ENCODE results near the gene GPR101.
"Not testable (repeated sequence)": the region's sequence is repeated elsewhere in the genome, so short reads cannot be mapped to it uniquely, and the experiment has no call there.

GPR101 gene

DNA sequence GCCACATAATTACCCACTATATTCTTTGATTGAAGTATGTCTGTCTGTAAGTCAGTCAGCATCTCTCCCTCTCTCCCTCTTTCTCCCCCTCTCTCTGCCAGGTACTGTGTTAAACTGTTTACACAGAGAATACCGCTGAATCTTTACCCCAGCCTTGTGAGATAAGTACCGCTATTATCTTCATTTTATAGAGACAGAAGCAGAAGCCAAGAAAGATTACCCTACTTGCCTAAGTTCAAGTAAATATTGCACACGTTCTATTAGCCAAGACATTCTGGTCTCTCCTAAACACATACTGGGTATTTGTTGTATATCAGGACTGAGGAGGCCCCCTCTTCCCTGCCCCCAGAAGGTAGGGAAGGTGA is 695 bp upstream of the GPR101 start:
- H3K27ac Mint-ChIP-seq: no peak overlapping the region
- H3K4me3 Mint-ChIP-seq: no peak overlapping the region
- no peak for DNase-seq
- H3K4me1 Mint-ChIP-seq (ENCODE audit: low read depth): peaks cover 6% of the 10 kb centered on the region
- no peaks in the 10 kb centered on the region for H3K9me3 Mint-ChIP-seq
- no peaks in the 10 kb centered on the region for H3K36me3 Mint-ChIP-seq (ENCODE audit: low read depth)
- H3K27me3 Mint-ChIP-seq: peaks cover 63% of the 10 kb centered on the region

DNA sequence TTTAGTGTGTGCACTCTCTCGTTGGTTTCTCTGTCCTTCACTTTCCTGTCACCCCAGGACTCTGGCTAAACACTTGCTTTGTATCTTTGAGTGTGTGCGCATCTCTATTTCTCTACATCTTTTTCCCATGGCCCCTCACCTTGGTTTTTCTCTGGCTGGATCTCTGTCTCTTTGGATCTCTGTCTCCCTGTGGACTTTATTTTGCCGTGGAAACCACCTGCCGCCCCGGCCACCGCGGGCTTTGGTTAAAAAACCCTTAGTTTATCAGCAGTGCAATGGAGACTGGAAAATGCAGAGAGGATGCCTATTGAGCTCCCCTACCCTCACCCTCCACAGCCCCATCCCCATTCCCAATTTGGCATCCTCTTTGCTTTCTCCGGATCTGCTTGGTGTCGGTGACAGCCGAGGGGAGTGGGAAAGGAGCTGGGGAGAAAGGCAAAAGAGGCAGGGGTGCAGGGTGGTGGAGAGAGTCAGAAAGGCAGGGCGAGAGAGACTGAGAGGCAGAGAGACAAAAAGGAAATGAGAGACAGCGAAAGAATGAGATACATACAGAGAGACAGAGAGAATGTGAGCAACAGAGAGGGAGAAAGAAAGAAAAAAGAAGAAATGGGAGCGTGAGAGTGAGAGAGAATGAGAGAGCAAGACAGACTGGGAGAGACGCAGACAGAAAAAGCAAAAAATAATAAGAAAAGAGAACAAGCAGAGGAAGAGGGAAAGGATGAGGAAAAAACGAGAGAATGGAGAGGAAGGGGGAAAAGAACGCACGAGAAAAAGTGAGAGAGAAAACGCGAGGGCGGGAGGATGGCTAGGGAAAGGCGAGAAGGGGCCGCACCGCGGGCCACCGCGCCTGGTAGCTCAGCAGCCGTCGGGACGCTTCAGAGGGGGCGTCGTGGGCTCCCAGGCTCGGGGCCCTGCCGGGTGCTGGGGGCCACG is 688 bp downstream of the GPR101 start:
- H3K27me3 Mint-ChIP-seq: peaks cover 73% of the 10 kb centered on the region

DNA sequence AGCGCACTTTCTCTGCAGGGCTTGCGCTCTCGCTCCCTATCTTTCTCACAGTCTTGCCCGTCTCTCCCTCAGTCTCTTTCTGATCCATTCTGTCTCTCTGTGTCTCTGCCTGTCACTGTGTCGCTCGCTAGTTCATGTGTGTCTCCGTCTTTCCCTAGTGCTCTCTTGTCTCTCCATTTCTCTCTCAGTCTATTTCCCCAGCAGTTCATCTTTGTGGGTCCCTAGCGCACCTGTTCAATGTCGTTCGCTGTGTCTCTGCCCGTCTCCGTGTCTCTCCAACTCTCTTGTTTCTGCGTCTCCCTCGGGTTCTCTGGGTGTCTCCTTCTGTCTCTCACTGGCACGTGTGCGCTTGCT is 1.5 kb downstream of the GPR101 start:
- Mint-ChIP-seq H3K9me3 (no peaks in the 10 kb centered on the region), H3K4me3 (no peak overlapping the region), H3K36me3 (ENCODE audit: low read depth) (no peaks in the 10 kb centered on the region), H3K27ac (no peak overlapping the region), H3K4me1 (ENCODE audit: low read depth) (peaks cover 6% of the 10 kb centered on the region), H3K27me3 (peaks cover 71% of the 10 kb centered on the region)
- DNase-seq: no peak

More for the DNA sequence above, 688 bp downstream of the GPR101 start:
- Mint-ChIP-seq H3K27ac (no peak overlapping the region), H3K9me3 (no peaks in the 10 kb centered on the region), H3K36me3 (ENCODE audit: low read depth) (no peaks in the 10 kb centered on the region), H3K4me3 (no peak overlapping the region), H3K4me1 (ENCODE audit: low read depth) (peaks cover 6% of the 10 kb centered on the region)
- no peak for DNase-seq

DNA sequence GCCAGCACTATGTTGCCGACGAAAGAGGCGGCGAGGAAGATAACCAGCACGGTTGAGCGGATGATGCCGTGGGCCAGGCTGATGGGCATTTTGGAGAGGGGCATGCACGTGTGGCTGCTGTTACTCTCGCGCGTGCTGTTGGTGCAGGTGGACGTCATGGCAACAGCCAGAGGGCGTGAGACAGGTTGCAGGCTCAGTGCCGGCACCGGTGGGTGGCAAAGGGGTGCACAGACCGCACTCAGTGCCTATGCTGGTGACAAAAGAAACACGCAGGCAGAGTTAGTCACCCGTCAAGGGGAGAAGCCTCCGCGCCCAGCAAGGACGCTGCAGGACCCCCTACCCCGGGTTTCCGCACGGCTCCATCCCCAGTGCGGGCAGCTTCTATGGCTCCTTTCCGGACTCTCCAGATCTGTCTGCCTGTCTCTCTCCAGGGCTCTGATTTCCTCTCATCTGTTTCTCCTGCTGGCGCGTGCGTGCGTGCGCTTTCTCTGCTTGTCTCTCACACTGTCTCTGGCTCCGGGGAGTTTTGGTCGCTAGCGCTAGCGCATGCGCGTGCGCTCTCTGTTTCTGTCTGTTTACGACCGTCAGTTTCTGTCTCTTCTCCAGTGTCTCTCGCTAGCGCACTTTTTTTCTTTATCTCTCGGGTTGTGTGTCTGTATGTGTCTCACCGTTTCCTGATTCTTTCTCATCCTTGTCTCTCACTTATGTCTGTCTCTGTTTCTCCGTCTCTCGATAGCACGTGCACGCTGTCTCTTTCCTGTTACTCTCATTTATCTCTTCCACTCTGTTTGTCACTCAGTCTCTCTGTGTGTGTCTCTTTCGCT is 2.1 kb downstream of the GPR101 start:
- peaks cover 72% of the 10 kb centered on the region for H3K27me3 Mint-ChIP-seq
- H3K9me3 Mint-ChIP-seq: no peaks in the 10 kb centered on the region
- H3K4me1 Mint-ChIP-seq (ENCODE audit: low read depth): peaks cover 6% of the 10 kb centered on the region
- no peak overlapping the region for H3K27ac Mint-ChIP-seq
- peak; percentile 58 for DNase-seq
- H3K36me3 Mint-ChIP-seq (ENCODE audit: low read depth): no peaks in the 10 kb centered on the region
- no peak overlapping the region for H3K4me3 Mint-ChIP-seq

DNA sequence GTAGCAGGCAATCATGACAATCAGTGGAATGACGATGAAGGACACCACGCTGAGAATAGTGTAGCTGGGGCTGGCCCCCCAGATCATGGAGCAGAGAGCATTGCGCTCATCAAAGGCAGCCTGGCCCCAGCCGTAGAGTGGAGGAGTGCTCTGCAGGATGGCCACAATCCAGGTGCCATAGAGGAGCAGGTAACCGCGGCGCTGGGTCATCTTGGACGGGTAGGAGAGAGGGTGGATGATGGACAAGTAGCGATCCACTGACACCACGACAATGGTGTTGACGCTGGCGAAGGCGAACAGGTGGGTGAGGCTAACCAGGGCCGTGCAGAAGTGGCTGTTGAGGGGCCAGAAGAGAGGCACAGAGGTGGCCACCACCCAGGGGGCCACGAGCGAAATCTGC is 2.8 kb downstream of the GPR101 start:
- DNase-seq: no peak
- Mint-ChIP-seq H3K4me3 (no peak overlapping the region), H3K27ac (no peak overlapping the region), H3K4me1 (ENCODE audit: low read depth) (peaks cover 6% of the 10 kb centered on the region), H3K36me3 (ENCODE audit: low read depth) (no peaks in the 10 kb centered on the region), H3K27me3 (peaks cover 70% of the 10 kb centered on the region), H3K9me3 (no peaks in the 10 kb centered on the region)

DNA sequence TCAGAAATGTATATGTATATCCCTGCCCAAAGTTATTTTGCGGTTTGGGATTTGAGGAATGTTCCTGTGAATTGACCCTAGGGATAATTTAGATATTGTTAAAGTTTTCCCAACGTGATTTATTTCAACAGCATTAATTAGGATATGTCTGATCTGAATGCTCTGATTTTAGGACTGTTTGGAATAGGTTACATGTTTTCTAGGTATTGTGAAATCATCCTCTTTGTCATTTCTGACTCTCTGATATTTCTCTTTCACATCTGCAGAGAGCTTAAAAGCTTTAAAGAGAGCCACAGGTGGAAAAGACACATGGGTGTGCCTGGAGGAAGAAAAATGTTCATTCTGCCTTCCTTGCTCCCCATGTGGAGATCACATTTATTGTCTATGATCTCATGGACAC is 5.1 kb downstream of the GPR101 start:
- Mint-ChIP-seq H3K27me3 (peaks cover 65% of the 10 kb centered on the region), H3K9me3 (no peaks in the 10 kb centered on the region), H3K36me3 (ENCODE audit: low read depth) (no peaks in the 10 kb centered on the region)

DNA sequence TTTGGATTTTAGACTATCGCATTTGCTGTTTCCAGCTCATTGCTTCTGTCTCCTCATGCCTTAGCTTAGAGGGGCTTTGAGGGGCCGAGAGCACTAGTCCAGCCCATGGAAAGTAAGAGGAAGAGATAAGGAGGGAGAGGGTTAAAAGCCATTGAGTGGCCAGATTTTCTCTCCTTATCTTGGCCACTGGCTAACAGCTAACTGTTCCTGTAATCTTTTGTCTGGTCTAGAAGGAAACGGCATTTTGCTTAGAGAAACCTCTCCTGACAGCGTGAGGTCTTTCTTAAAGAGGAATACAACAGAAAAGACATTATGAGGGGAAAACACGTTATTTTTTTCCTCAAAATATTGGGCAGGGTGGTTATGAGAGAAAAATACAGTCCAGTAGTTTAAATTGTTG is 7.9 kb downstream of the GPR101 start:
- Mint-ChIP-seq H3K9me3 (no peaks in the 10 kb centered on the region), H3K27me3 (peaks cover 76% of the 10 kb centered on the region), H3K27ac (no peak overlapping the region), H3K4me3 (no peak overlapping the region), H3K36me3 (ENCODE audit: low read depth) (no peaks in the 10 kb centered on the region), H3K4me1 (ENCODE audit: low read depth) (peaks cover under 1% of the 10 kb centered on the region)
- DNase-seq: no peak

More for the DNA sequence above, 5.1 kb downstream of the GPR101 start:
- no peak for DNase-seq
- H3K27ac Mint-ChIP-seq: no peak overlapping the region
- H3K4me3 Mint-ChIP-seq: no peak overlapping the region
- peaks cover 6% of the 10 kb centered on the region for H3K4me1 Mint-ChIP-seq (ENCODE audit: low read depth)

DNA sequence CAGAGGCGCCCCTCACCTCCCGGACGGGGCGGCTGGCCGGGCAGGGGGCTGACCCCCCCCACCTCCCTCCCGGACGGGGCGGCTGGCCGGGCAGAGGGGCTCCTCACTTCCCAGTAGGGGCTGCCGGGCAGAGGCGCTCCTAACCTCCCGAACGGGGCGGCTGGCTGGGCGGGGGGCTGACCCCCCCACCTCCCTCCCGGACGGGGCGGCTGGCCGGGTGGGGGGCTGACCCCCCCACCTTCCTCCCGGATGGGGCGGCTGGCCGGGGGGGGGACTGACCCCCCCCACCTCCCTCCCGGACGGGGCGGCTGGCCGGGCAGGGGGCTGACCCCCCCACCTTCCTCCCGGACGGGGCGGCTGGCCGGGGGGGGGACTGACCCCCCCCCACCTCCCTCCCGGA is 33.6 kb downstream of the GPR101 start:
- not testable (repeated sequence) for DNase-seq; H3K4me3 Mint-ChIP-seq; H3K9me3 Mint-ChIP-seq; H3K4me1 Mint-ChIP-seq (ENCODE audit: low read depth); H3K27me3 Mint-ChIP-seq; H3K36me3 Mint-ChIP-seq (ENCODE audit: low read depth); H3K27ac Mint-ChIP-seq

DNA sequence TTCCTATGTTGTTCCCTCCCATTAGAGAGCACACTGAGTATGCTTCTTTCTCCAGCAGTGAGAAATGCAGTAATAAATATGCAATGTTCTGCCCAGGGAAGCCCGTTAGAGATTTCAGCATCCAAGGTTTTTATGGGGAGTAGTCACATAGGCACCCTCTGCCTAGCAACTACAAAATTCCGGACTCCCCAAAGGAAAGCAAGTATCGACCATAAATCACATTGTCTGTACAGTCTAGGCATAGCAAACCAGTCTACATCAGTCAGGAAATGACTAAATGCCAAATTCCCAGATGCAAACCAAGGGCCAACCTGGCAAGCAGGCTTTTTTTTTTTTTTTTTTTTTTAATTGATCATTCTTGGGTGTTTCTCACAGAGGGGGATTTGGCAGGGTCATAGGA is 34.8 kb downstream of the GPR101 start:
- H3K4me3 Mint-ChIP-seq: no peak overlapping the region
- peaks cover 2% of the 10 kb centered on the region for H3K27me3 Mint-ChIP-seq
- H3K27ac Mint-ChIP-seq: no peak overlapping the region
- no peaks in the 10 kb centered on the region for H3K36me3 Mint-ChIP-seq (ENCODE audit: low read depth)
- H3K9me3 Mint-ChIP-seq: no peaks in the 10 kb centered on the region
- H3K4me1 Mint-ChIP-seq (ENCODE audit: low read depth): no peaks in the 10 kb centered on the region
- DNase-seq: no peak
